ENCODE results near the gene ABCA13.

The ABCA13 gene

DNA sequence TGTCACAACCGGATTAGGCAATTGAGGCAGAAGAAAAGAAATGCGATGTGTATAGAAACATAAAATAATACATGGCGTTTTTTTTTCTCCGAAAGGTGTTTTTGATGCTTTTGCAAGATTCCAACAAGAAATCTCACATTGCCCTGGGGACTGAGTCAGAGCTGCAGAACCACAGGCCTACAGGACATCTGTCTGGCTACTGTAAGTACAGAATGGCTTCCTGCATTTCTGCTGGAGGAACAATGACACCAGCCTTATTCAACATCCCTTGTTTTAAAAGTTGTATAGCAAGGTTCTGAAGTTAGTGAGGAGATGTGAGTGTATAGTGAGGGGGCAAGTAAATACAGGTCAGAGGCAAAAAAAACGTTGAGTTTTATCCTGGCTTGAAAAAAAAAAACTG, 256.4 kb downstream of the ABCA13 start:
- H2AK5ac ChIP-seq (ENCODE audit: low read length, severe bottlenecking), result no peak overlapping the region
- H3K27ac ChIP-seq (ENCODE audit: low read length, poor library complexity, severe bottlenecking), result peak overlapping the region; percentile 59
- H2BK5ac ChIP-seq (ENCODE audit: low read depth, low read length, poor library complexity, severe bottlenecking), result no peak overlapping the region
- H3K4ac ChIP-seq (ENCODE audit: low read depth in 1 of 2, low read length in 2 of 2), result no peak overlapping the region
- H2AFZ ChIP-seq (ENCODE audit: low read depth, low read length), result no peak overlapping the region
- no peaks in the 10 kb centered on the region for H3K79me1 ChIP-seq (replicated peaks; ENCODE audit: low read length, poor library complexity, severe bottlenecking)
- no peak overlapping the region for H3K4me2 ChIP-seq (ENCODE audit: low read length, poor library complexity, severe bottlenecking)
- no peak overlapping the region for H4K91ac ChIP-seq (ENCODE audit: low read length)
- no peak overlapping the region for H4K8ac ChIP-seq (ENCODE audit: low read length)
- H3K27me3 ChIP-seq (ENCODE audit: control insufficient read depth in 1 of 2, insufficient read depth in 1 of 2, low read length in 2 of 2), result no peaks in the 10 kb centered on the region
- H3K14ac ChIP-seq (ENCODE audit: low read length in 2 of 2), result no peak overlapping the region
- no peak for DNase-seq
- H3K36me3 ChIP-seq (ENCODE audit: control insufficient read depth in 1 of 2, insufficient read depth in 2 of 2, low read depth in 1 of 2, low read length in 2 of 2), result no peaks in the 10 kb centered on the region
- H3K23ac ChIP-seq (ENCODE audit: low read length in 2 of 2), result no peak overlapping the region
- H3K4me1 ChIP-seq (ENCODE audit: control insufficient read depth, insufficient read depth, low read depth, low read length), result peaks cover 6% of the 10 kb centered on the region
- H2BK15ac ChIP-seq (ENCODE audit: low read depth, poor library complexity, severe bottlenecking), result no peak overlapping the region
- no peaks in the 10 kb centered on the region for H3K9me3 ChIP-seq (ENCODE audit: control insufficient read depth, low read length)
- 91% methylated on average over 4 of the region's 5 CpGs for WGBS
- H3K9ac ChIP-seq (ENCODE audit: low read length), result no peak overlapping the region
- no peak overlapping the region for H3K4me3 ChIP-seq (ENCODE audit: insufficient read depth in 1 of 2, low read depth in 1 of 2, low read length in 2 of 2)
- no peak overlapping the region for H2BK120ac ChIP-seq (ENCODE audit: low read depth, low read length)
- H3K18ac ChIP-seq (ENCODE audit: low read depth in 1 of 2, low read length in 2 of 2), result no peak overlapping the region
- no peak overlapping the region for H2BK12ac ChIP-seq (ENCODE audit: low read length in 2 of 2)

DNA sequence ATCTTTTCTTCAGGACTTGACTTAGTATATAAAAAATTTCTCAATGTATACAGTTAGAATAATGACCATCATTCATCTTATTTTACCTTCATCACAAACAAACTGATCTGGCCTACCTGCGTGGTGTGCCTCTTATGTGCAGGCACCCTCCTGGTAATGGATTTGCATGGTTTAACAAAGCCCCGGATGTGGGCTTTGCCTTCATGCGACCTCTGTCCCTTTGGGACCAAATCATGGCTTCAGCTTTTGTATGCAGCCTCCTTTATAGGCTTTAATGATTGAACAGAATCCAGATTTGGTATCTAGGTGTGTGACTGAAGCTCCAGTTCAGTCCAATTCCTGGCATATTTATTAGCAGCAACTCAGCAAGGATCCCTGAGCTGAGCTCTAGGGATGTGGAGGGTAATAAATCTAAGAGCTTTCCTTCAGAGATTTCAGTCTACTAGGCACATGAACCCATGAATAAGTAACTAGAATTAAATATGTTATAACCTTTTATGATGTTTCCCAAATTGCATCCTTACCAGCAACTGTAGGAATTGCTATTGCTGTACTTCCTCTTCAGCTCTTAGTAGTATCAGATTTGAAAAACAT, 256.9 kb downstream of the ABCA13 start:
- Histone ChIP-seq H3K14ac (ENCODE audit: low read length in 2 of 2) (no peak overlapping the region), H3K4me2 (ENCODE audit: low read length, poor library complexity, severe bottlenecking) (no peak overlapping the region), H3K4me1 (ENCODE audit: control insufficient read depth, insufficient read depth, low read depth, low read length) (peaks cover 6% of the 10 kb centered on the region), H2BK12ac (ENCODE audit: low read length in 2 of 2) (no peak overlapping the region), H3K36me3 (ENCODE audit: control insufficient read depth in 1 of 2, insufficient read depth in 2 of 2, low read depth in 1 of 2, low read length in 2 of 2) (no peaks in the 10 kb centered on the region), H3K79me1 (replicated peaks; ENCODE audit: low read length, poor library complexity, severe bottlenecking) (no peaks in the 10 kb centered on the region), H4K91ac (ENCODE audit: low read length) (no peak overlapping the region), H2AK5ac (ENCODE audit: low read length, severe bottlenecking) (no peak overlapping the region), H3K9me3 (ENCODE audit: control insufficient read depth, low read length) (no peaks in the 10 kb centered on the region), H2AFZ (ENCODE audit: low read depth, low read length) (no peak overlapping the region), H2BK15ac (ENCODE audit: low read depth, poor library complexity, severe bottlenecking) (no peak overlapping the region), H3K23ac (ENCODE audit: low read length in 2 of 2) (no peak overlapping the region), H2BK5ac (ENCODE audit: low read depth, low read length, poor library complexity, severe bottlenecking) (no peak overlapping the region), H2BK120ac (ENCODE audit: low read depth, low read length) (no peak overlapping the region), H3K4me3 (ENCODE audit: insufficient read depth in 1 of 2, low read depth in 1 of 2, low read length in 2 of 2) (no peak overlapping the region), H3K27me3 (ENCODE audit: control insufficient read depth in 1 of 2, insufficient read depth in 1 of 2, low read length in 2 of 2) (no peaks in the 10 kb centered on the region), H3K18ac (ENCODE audit: low read depth in 1 of 2, low read length in 2 of 2) (no peak overlapping the region), H3K27ac (ENCODE audit: low read length, poor library complexity, severe bottlenecking) (no peak overlapping the region), H3K9ac (ENCODE audit: low read length) (no peak overlapping the region), H4K8ac (ENCODE audit: low read length) (no peak overlapping the region), H3K4ac (ENCODE audit: low read depth in 1 of 2, low read length in 2 of 2) (no peak overlapping the region)
- DNase-seq, result no peak
- WGBS, result 76% methylated on average over 3 of the region's 3 CpGs

DNA sequence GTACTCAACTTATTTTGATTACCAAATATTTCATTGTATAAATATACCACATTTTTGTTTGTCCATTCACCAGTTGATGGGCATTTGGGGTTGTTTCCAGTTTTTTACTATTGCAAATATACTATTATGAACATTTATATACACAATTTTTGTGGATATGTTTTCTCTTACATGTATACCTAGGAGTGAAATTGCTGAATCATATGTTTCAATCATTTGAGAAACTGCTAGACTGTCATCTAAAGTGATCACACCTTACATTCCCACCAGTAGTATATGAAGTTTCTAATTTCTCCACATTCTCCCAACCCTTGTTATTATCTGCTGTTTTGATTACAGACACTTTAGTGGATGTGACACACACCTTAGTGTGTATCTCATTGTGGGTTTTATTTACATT, 257.9 kb downstream of the ABCA13 start:
- Histone ChIP-seq H3K4ac (ENCODE audit: low read depth in 1 of 2, low read length in 2 of 2) (no peak overlapping the region), H3K23ac (ENCODE audit: low read length in 2 of 2) (no peak overlapping the region), H3K79me1 (replicated peaks; ENCODE audit: low read length, poor library complexity, severe bottlenecking) (no peaks in the 10 kb centered on the region), H3K4me2 (ENCODE audit: low read length, poor library complexity, severe bottlenecking) (no peak overlapping the region), H3K36me3 (ENCODE audit: control insufficient read depth in 1 of 2, insufficient read depth in 2 of 2, low read depth in 1 of 2, low read length in 2 of 2) (no peaks in the 10 kb centered on the region), H2BK12ac (ENCODE audit: low read length in 2 of 2) (no peak overlapping the region), H4K91ac (ENCODE audit: low read length) (no peak overlapping the region), H2AK5ac (ENCODE audit: low read length, severe bottlenecking) (no peak overlapping the region), H3K27me3 (ENCODE audit: control insufficient read depth in 1 of 2, insufficient read depth in 1 of 2, low read length in 2 of 2) (no peaks in the 10 kb centered on the region), H2BK5ac (ENCODE audit: low read depth, low read length, poor library complexity, severe bottlenecking) (no peak overlapping the region), H3K14ac (ENCODE audit: low read length in 2 of 2) (no peak overlapping the region), H3K27ac (ENCODE audit: low read length, poor library complexity, severe bottlenecking) (no peak overlapping the region), H3K18ac (ENCODE audit: low read depth in 1 of 2, low read length in 2 of 2) (no peak overlapping the region), H3K9ac (ENCODE audit: low read length) (no peak overlapping the region), H2AFZ (ENCODE audit: low read depth, low read length) (no peak overlapping the region), H4K8ac (ENCODE audit: low read length) (no peak overlapping the region), H3K4me1 (ENCODE audit: control insufficient read depth, insufficient read depth, low read depth, low read length) (peaks cover 6% of the 10 kb centered on the region), H3K4me3 (ENCODE audit: insufficient read depth in 1 of 2, low read depth in 1 of 2, low read length in 2 of 2) (no peak overlapping the region), H2BK120ac (ENCODE audit: low read depth, low read length) (no peak overlapping the region), H2BK15ac (ENCODE audit: low read depth, poor library complexity, severe bottlenecking) (no peak overlapping the region), H3K9me3 (ENCODE audit: control insufficient read depth, low read length) (no peaks in the 10 kb centered on the region)
- no peak for DNase-seq

DNA sequence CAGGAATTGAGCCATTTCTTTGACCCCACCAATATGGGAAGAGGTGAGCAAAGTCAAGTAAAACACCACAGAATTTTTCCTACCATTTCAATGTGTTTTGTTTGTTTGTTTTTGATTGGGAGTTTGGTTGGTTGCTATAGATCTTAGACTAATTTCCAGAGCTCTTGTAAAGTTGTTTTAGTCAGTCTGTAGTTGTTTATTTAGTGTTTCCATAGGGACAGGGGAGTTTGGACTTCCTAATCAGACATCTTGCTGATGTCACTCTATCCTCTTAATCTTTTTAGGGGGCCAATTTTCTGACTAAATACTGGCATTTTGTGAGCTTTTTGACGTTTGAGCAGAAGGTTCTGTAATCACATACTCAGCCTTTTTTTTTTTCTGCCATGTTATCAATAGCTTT, 266.9 kb downstream of the ABCA13 start:
- H3K23ac ChIP-seq (ENCODE audit: low read length in 2 of 2), result no peak overlapping the region
- no peak overlapping the region for H2BK5ac ChIP-seq (ENCODE audit: low read depth, low read length, poor library complexity, severe bottlenecking)
- H3K27me3 ChIP-seq (ENCODE audit: control insufficient read depth in 1 of 2, insufficient read depth in 1 of 2, low read length in 2 of 2), result no peaks in the 10 kb centered on the region
- no peak overlapping the region for H2BK12ac ChIP-seq (ENCODE audit: low read length in 2 of 2)
- WGBS, result 33% methylated on average over 1 of the region's 1 CpG
- H2AFZ ChIP-seq (ENCODE audit: low read depth, low read length), result no peak overlapping the region
- no peaks in the 10 kb centered on the region for H3K36me3 ChIP-seq (ENCODE audit: control insufficient read depth in 1 of 2, insufficient read depth in 2 of 2, low read depth in 1 of 2, low read length in 2 of 2)
- no peak overlapping the region for H3K4ac ChIP-seq (ENCODE audit: low read depth in 1 of 2, low read length in 2 of 2)
- H2BK120ac ChIP-seq (ENCODE audit: low read depth, low read length), result no peak overlapping the region
- H3K4me3 ChIP-seq (ENCODE audit: insufficient read depth in 1 of 2, low read depth in 1 of 2, low read length in 2 of 2), result no peak overlapping the region
- no peak overlapping the region for H3K18ac ChIP-seq (ENCODE audit: low read depth in 1 of 2, low read length in 2 of 2)
- no peak overlapping the region for H4K91ac ChIP-seq (ENCODE audit: low read length)
- H3K4me1 ChIP-seq (ENCODE audit: control insufficient read depth, insufficient read depth, low read depth, low read length), result no peaks in the 10 kb centered on the region
- no peak overlapping the region for H3K27ac ChIP-seq (ENCODE audit: low read length, poor library complexity, severe bottlenecking)
- H3K79me1 ChIP-seq (replicated peaks; ENCODE audit: low read length, poor library complexity, severe bottlenecking), result no peaks in the 10 kb centered on the region
- no peak overlapping the region for H2AK5ac ChIP-seq (ENCODE audit: low read length, severe bottlenecking)
- peak; percentile 57 for DNase-seq
- no peak overlapping the region for H3K14ac ChIP-seq (ENCODE audit: low read length in 2 of 2)
- H3K9me3 ChIP-seq (ENCODE audit: control insufficient read depth, low read length), result no peaks in the 10 kb centered on the region
- H2BK15ac ChIP-seq (ENCODE audit: low read depth, poor library complexity, severe bottlenecking), result no peak overlapping the region
- H4K8ac ChIP-seq (ENCODE audit: low read length), result no peak overlapping the region
- no peak overlapping the region for H3K4me2 ChIP-seq (ENCODE audit: low read length, poor library complexity, severe bottlenecking)
- H3K9ac ChIP-seq (ENCODE audit: low read length), result no peak overlapping the region
